ENCODE measurements around the gene TEKT2. TPM values are rescaled to one million over a fixed set of nuclear protein-coding genes. Genes with fewer than 3 reads are reported as not detected.

TEKT2 gene
- total RNA-seq, 1 experiment from 2014 or later: 0.20 TPM

DNA sequence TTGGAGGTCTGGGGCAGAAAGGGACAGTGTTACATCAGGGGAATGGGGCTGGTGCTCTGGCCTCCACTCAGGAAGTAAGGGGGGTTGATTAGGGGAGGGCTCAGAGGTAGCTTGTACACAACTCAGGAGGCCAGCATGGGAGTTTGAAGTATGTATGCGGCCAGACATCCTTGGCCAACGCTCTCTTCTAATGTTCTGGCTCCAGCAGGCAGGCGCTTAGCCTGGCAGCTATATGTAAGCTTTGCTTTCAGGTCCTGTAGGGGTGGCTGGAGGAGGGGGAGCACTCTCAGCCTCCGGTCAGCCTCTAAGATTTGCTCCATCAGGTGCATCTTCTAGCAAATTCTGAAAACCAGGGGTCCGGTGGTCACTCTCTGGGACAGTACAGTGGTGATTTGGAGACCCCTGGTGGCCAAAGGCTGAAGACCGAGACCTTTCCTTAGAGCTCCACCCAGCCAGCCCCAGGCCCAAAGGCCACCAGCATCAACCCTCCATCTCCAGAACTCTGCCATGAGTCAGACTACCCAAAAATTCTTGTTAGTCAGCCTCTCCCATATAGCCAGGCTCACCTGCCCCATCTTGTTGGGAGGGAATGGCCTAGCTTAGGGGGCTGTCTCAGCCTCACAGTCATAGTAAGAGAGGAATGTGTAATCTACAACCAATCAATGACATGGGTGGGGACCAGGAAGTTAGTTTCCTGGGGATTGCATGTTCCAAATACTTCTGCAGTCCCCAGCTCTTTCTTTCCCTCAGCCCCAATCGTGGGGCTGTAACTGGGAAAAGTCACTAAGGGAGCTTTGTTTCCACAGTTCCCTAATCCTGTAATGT lies 50.8 kb downstream of the TEKT2 start:
- no peak overlapping the region for H4K91ac ChIP-seq (ENCODE audit: insufficient read length, low read depth, low read length)
- H4K5ac ChIP-seq (ENCODE audit: insufficient read length, low read depth, low read length): no peak overlapping the region
- no peaks in the 10 kb centered on the region for H4K20me1 ChIP-seq (ENCODE audit: control insufficient read depth, insufficient read depth, insufficient read length)
- H3K23ac ChIP-seq (ENCODE audit: insufficient read length, low read depth, low read length): no peak overlapping the region
- H3K14ac ChIP-seq (ENCODE audit: insufficient read depth, low read length): no peak overlapping the region
- Mint-ChIP-seq H3K36me3 (ENCODE audit: insufficient read depth in 1 of 3, low read depth in 3 of 3) (peaks cover 6 to 28% (median 15%) of the 10 kb centered on the region in 3 experiments; a peak in 6 of 7 replicates), H3K4me1 (peaks cover 6 to 12% of the 10 kb centered on the region in 2 experiments), H3K27me3 (ENCODE audit: low read depth) (no peaks in the 10 kb centered on the region; the same call in 1 of the 2 replicates), H3K27ac (0 out of 7 replicates have a peak overlapping the region, but pooled peaks of 1 of the 3 experiments have one; percentile 16), H3K4me3 (no peak overlapping the region), H3K9me3 (no peaks in the 10 kb centered on the region)
- H2AFZ ChIP-seq (ENCODE audit: low read length): no peak overlapping the region
- no peak overlapping the region for H4K8ac ChIP-seq (replicated peaks; ENCODE audit: insufficient read length, low read depth, low read length)
- H3K4ac ChIP-seq (ENCODE audit: low read depth, low read length): no peak overlapping the region
- no peak overlapping the region for H3T11ph ChIP-seq (ENCODE audit: low read length)
- H3K4me2 ChIP-seq (ENCODE audit: insufficient read depth, insufficient read length, low read length): no peak overlapping the region
- H2BK15ac ChIP-seq (ENCODE audit: low read depth, low read length): no peak overlapping the region
- no peaks in the 10 kb centered on the region for H3K79me1 ChIP-seq (ENCODE audit: insufficient read depth, low read depth, low read length, poor library complexity, severe bottlenecking)
- H2AK5ac ChIP-seq (ENCODE audit: insufficient read length, low read length): no peak overlapping the region
- no CpG with 5 or more reads among the region's 7 CpGs for WGBS (ENCODE audit: extremely low coverage, insufficient read length, low lambda C conversion rate)
- no peak overlapping the region for H2BK120ac ChIP-seq (ENCODE audit: low read depth, low read length, poor library complexity, severe bottlenecking)
- no peak overlapping the region for H2BK12ac ChIP-seq (ENCODE audit: insufficient read length, low read depth, low read length)
- no peak overlapping the region for H2BK20ac ChIP-seq (ENCODE audit: low read depth, low read length, poor library complexity, severe bottlenecking)
- 0 out of 2 replicates have a peak, but pooled peaks cover 2% of the 10 kb centered on the region for H3K4me1 ChIP-seq (ENCODE audit: insufficient read depth, low read length)
- no peak overlapping the region for H3K9ac ChIP-seq (ENCODE audit: extremely low read depth, insufficient read length, low read length)
- no peaks in the 10 kb centered on the region for H3K23me2 ChIP-seq (ENCODE audit: insufficient read length, low read depth, low read length, poor library complexity, severe bottlenecking)
- no peaks in the 10 kb centered on the region for H3K9me3 ChIP-seq (ENCODE audit: control insufficient read depth, low read depth, low read length)
- no peaks in the 10 kb centered on the region for H3K27me3 ChIP-seq (ENCODE audit: insufficient read depth, low read length)
- no peak overlapping the region for H2BK5ac ChIP-seq (ENCODE audit: insufficient read length, low read length)
- H3K27ac ChIP-seq (ENCODE audit: insufficient read length, low read depth, low read length): no peak overlapping the region
- H3K79me2 ChIP-seq (ENCODE audit: insufficient read depth, low read length): no peaks in the 10 kb centered on the region
- no peak overlapping the region for H3K56ac ChIP-seq (ENCODE audit: insufficient read length, low read depth, low read length)
- H3K18ac ChIP-seq (ENCODE audit: insufficient read length, low read depth, low read length): no peak overlapping the region
- peak; percentile 83 for DNase-seq
- TF ChIP-seq CTCF (conservative IDR thresholded peaks at IDR 0.05): peak; percentile 94

All from H9 (cell line).